ENCODE measurements around the gene TAOK3. TPM values are rescaled to one million over a fixed set of nuclear protein-coding genes. Genes with fewer than 3 reads are reported as not detected.

Gene TAOK3
- total and polyA plus RNA-seq, 9 of the 15 experiments (the other 6 are each of a cell fraction or from before 2014, with no cell fraction given) = 24.3 to 83.5 (median 47.1) TPM

- 0 out of 3 replicates have a peak, but pooled peaks cover 3% of the 10 kb centered on the region for H3K36me3 ChIP-seq (ENCODE audit: control insufficient read depth, insufficient read depth, low read length)
- TF ChIP-seq ASH1L (IDR thresholded peaks at IDR 0.05; ENCODE audit: borderline replicate concordance, low read depth, partially characterized antibody) = no peak
- TF ChIP-seq NRF1 (conservative IDR thresholded peaks at IDR 0.05 in 1 of 2, IDR thresholded peaks at IDR 0.05 in 1 of 2) = 0 out of 4 replicates have a peak, but pooled peaks have one; percentile 14
- no peak for TF ChIP-seq ZNF707 (CRISPR knock-in tag; conservative IDR thresholded peaks at IDR 0.05)
- TF ChIP-seq BHLHE40 (IDR thresholded peaks at IDR 0.05; ENCODE audit: low read length) = peak; percentile 70
- no peak for TF ChIP-seq TAF9B (IDR thresholded peaks at IDR 0.05; ENCODE audit: partially characterized antibody)
- no peak for TF ChIP-seq MAFK (IDR thresholded peaks at IDR 0.05; ENCODE audit: low read length)
- TF ChIP-seq ZFX (CRISPR knock-in tag; IDR thresholded peaks at IDR 0.05) = 0 out of 2 replicates have a peak, but pooled peaks have one; percentile 3
- peak; percentile 60; the same call in 1 of the 2 replicates for TF ChIP-seq MAX (CRISPR knock-in tag; IDR thresholded peaks at IDR 0.05)
- TF ChIP-seq HES1 (IDR thresholded peaks at IDR 0.05; ENCODE audit: low read depth) = peak; percentile 35; the same call in 1 of the 2 replicates
- TF ChIP-seq STAG1 (CRISPR knock-in tag; IDR thresholded peaks at IDR 0.05; ENCODE audit: borderline replicate concordance) = no peak
- TF ChIP-seq MYC (IDR thresholded peaks at IDR 0.05; ENCODE audit: low read depth, low read length) = peak; percentile 52; the same call in 1 of the 2 replicates
- TF ChIP-seq MYC (CRISPR knock-in tag; IDR thresholded peaks at IDR 0.05; ENCODE audit: borderline replicate concordance, low read depth) = no peak
- TF ChIP-seq FOXM1 (IDR thresholded peaks at IDR 0.05; ENCODE audit: low read depth) = no peak
- no peak for TF ChIP-seq FOXM1 (CRISPR knock-in tag; IDR thresholded peaks at IDR 0.05; ENCODE audit: low read depth)
- peak; percentile 30; the same call in 1 of the 2 replicates for TF ChIP-seq L3MBTL2 (IDR thresholded peaks at IDR 0.05)
- no peak for TF ChIP-seq DACH1 (IDR thresholded peaks at IDR 0.05; ENCODE audit: partially characterized antibody)
- TF ChIP-seq ZNF384 (IDR thresholded peaks at IDR 0.05; ENCODE audit: low read depth, low read length) = peak; percentile 79
- TF ChIP-seq NR3C1 (CRISPR knock-in tag; IDR thresholded peaks at IDR 0.05) = no peak
- FAIRE-seq (no peak), ATAC-seq (peak; percentile 67), DNase-seq (ENCODE audit: extremely low read depth in 1 of 4, low spot score in 3 of 4) (peak in 1 of 4 experiments; percentile 52)
- H3K9me1 ChIP-seq (ENCODE audit: control insufficient read depth, insufficient read depth, low read length) = no peaks in the 10 kb centered on the region
- H3K9me3 ChIP-seq (replicated peaks; ENCODE audit: control insufficient read depth, insufficient read depth, low read depth, low read length) = no peaks in the 10 kb centered on the region
- intact Hi-C loops (cut with micrococcal nuclease) (no loop called here), in situ Hi-C loops (cut with MboI) (no loop called here)
- peaks cover 10 to 37% of the 10 kb centered on the region in 2 experiments; a peak in 4 of 5 replicates for H3K4me1 ChIP-seq (replicated peaks in 1 of 2; ENCODE audit: control insufficient read depth in 2 of 2, insufficient read depth in 2 of 2, low read length in 2 of 2)
- H3K27me3 ChIP-seq (ENCODE audit: control insufficient read depth in 2 of 2, insufficient read depth in 2 of 2, low read length in 2 of 2) = no peaks in the 10 kb centered on the region
- BruUV-seq (replicated peaks) = no TSS peak
- H3K4me3 ChIP-seq = no peak overlapping the region
- H3K79me2 ChIP-seq (ENCODE audit: control insufficient read depth, insufficient read depth, low read length) = peaks cover 81% of the 10 kb centered on the region
- ChIA-PET POLR2A (interaction anchor here (0.7 to 5.2 kb wide), 5 partner anchors 9 to 1944 kb away, joined by 3 to 46 read pairs (median 3); partner anchors contain the start of gene SUDS3), CTCF (ENCODE audit: low intra/inter-chr PET ratio) (no interaction called here)
- peak overlapping the region; percentile 25; the same call in 1 of the 2 replicates for H3K4me2 ChIP-seq (ENCODE audit: insufficient read depth, low read length)
- peak overlapping the region; percentile 4; the same call in 1 of the 2 replicates for H2AFZ ChIP-seq (ENCODE audit: low read depth, low read length)
- peak overlapping the region; percentile 60; the same call in 2 of the 3 replicates for H3K27ac ChIP-seq (ENCODE audit: extremely low read depth, low read depth, low read length)
- H4K20me1 ChIP-seq (replicated peaks; ENCODE audit: control insufficient read depth, insufficient read depth, low read length) = no peaks in the 10 kb centered on the region
- 6% methylated on average over 7 of the region's 7 CpGs for WGBS (ENCODE audit: insufficient coverage, low coverage, missing lambda C conversion rate)
- H3K9ac ChIP-seq (ENCODE audit: insufficient read depth in 1 of 2, low read depth in 2 of 2, low read length in 2 of 2) = peak overlapping the region; percentile 27 to 53; a peak in 3 of 4 replicates
Measured at GRCh38 chr12:118346895-118347294, 25.8 kb downstream of the TAOK3 start.

Measured in K562 (cell line).